HG03196 (cell line): Measurements from ENCODE around the gene ABHD1.
"Not testable (repeated sequence)": the region's sequence is repeated elsewhere in the genome, so short reads cannot be mapped to it uniquely, and the experiment has no call there.

ENCODE experiments used
- ATAC-seq: cut with Tn5 transposase; IDR thresholded peaks from one replicate; pipeline ENCODE4 v1.9.1; 2021; ENCODE audit not compliant: unreplicated experiment

Gene ABHD1

DNA sequence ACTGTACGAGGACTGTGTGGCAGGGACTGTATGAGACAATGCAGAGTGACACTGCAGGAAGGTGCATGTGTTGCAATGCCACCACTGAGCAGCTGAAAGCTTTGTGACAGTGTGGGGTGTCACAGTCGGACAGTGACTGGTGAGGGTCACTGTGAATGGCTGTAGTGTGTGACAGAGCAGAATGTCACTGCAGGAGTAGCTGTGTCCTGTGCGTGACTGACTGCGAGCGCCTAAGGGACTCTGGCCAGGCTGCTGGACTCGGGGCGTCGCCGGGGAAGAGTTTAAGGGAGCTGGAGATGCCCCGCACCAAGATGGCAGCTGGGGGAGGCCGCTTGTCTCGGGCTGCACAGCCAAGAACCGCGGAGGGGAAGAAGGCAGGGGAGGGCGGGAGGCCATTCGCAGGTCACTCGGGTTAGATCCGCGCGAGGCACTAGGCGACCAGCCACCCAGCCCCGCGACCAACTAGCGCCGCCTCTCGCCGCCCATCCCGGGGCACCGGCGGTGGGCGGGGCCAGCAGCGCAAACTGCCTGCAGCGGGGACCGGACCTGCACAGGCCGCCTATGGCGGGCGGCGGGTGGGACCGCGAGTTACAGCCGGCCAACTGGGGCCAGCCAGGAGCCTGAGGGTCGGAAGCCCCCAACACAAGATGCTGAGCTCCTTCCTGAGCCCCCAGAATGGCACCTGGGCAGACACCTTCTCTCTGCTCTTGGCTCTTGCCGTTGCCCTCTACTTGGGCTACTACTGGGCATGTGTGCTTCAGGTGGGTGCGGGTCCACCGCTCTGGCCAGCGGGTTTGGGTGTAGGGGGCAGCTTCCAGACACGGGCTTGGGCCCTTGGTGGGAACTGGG lies at the start of gene ABHD1:
TSS of gene ABHD1 (plus strand) at position 514 of the 849 bp plus-strand sequence. CDS start at position 648, 134 bp downstream.
- ATAC-seq, result no peak

DNA sequence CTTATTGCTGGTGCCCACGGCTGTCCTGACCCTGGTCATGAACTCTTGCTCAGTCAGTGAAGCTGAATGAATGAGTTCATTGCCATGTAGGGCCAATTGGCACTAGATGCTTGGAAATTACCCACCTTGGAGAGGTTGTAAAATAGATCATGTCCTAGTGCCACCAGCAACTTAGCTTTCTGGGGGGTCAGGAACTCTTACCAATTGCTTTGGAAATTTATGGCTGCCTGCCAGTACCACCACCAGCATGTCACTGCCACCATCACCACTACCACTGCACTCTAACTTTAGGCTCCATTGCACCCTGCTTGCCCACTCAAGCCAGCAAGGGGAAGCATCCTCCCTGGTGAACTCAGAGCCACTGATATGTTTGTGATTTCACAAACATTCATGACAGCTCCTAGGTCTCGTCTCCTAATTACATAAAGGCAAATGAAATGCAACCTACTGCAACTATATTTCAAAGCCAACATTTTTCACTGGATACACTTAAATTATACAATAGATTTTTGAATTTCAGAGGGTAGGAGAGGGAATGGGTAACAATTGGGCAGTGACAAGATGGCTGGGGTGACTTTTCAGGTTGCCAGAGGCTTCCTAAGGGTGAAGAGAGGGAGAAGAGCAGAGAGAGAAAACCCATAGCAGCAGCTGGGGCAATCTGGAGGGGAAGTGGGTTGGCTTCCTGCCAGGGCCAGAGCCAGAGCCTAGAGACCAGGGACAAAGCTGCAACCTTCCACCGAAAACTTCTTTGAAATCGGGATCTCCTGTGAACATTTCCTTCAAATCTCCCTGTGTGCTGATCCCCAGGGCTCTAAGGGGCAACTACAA lies 48.7 kb upstream of the ABHD1 start:
- no peak for ATAC-seq

DNA sequence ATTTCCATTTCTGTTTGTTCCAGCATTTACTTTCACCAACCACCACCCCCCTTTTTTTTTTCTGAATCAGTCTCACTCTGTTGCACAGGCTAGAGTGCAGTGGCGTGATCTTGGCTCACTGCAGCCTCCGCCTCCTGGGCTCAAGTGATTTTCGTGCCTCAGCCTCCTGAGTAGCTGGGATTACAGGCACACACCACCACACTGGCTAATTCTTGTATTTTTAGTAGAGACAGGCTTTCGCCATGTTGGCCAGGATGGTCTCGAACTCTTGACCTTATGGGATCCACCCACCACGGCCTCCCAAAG lies 48.1 kb upstream of the ABHD1 start:
- not testable (repeated sequence) for ATAC-seq

DNA sequence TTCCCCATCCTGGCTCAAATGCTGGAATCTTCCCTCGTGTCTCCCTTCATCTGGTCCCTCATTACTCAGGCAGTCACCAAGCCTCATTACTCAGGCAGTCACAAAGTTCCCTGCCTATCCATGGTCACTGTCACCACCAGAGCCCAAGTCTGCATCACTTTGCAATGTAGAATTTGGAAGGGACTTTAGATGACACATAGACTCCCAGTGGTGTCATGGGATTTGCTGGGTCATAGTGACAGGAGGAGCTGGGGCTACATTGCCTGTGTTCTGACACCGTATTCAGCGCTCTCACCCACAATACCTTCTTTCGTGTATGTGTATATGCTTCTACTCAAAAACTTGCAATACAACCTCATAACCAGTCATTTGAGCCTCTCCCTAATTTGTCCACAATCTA lies 47.3 kb upstream of the ABHD1 start:
- no peak for ATAC-seq

DNA sequence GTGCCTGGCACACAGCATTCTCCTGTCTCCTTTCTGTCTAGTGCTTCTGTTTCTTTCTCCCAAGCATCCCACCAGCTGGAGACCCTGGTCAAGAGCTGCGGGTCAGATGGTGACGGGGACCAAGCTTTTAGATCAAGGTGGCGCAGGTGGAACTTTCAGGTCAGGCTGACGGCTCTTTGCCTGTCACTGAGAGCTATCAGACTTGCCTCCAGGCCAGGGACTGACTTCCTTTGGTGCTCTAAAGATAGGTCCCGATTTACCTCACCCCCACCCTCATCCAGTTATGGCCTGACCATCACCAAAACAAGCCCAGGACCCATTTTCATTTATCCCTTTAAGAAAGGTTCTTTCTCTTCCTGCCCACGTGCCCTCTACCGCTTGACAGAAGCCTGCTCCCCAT lies 46.4 kb upstream of the ABHD1 start:
- ATAC-seq, result no peak

DNA sequence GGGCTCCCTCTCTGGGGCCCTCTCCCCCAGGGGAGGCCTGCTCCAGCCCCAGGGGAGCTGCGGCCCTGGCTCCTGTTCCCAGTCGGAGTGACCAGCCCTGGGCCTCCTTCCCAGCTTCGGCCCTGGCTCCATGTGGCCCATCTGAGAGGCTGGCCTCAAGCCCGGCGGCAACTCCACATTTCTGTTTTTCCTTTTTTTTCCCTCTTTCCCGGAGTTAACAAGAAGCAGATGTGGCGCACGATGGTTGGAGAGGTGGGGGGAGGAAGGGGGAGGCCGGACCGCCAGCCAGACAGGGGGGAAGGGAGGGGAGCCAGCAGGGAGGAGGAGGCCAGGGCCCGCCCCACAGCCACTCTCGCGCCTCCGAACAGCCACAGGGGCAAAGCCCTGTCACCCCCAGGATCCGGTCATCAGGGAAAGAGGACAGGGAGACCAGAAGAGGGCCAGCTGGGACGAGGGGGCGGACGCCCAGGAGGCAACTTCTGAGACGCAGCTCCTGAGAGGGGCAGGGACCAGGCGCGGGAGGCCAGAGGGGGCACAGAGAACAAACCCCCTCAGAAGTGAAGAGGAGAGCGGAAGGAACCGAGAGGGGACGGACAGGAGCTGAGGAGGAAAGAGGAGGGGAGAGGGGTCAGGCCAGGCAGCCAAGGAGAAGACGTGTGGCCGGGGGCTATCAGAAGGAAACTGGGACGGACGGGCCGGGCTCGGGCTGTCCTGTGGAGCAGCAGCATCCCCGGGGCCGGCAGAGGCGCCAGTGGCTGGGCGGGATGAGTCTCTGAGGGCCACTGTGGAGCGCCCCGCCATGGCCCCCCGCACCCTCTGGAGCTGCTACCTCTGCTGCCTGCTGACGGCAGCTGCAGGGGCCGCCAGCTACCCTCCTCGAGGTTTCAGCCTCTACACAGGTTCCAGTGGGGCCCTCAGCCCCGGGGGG lies 45.1 kb upstream of the ABHD1 start, which contains the start of gene EMILIN1:
TSS of gene EMILIN1 (plus strand) at position 349 of the 928 bp plus-strand sequence. CDS start at position 800, 451 bp downstream.
- ATAC-seq, result no peak

DNA sequence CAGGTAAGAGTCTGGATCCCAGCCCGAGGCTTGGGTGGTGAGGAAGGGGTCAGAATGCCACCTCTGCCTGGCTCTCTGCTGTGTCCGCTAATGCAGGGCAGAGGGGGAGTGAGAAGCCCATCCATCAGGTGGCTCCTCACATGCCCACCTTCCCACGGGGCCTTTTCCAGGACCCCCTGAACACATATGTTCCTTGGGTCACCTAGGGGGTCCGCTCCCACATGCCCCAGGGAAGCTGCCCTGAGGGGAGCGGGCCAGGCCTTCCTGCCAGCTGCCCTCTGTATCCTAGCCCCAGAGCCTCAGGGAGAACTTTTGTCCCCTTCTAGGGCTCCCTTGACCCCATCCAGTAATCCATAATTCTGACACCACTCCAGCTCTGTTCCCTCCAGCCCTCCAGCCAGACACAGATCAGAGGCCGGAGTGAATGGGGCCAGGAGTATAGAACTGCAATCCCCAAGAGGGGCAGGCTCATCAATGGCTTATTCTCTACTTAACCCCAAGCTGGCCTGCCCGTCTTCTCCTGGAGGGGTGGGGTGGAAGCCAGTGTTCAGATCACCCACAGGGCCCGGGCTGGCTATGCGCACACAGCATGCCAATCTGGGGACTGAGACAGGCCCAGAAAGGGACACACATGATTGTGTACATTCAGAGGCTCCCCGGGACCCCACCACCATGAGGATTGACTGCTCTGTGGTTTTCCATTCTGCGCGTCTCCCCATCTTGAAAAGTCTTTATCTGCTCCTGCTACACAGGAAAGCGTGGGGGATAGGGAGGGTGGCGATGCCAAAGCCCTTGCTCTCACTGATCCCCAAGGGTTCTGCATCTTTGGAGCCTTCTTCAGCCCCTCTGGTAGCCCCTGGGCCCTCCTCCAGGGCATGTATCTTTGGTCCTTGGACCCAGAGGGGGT lies 44.1 kb upstream of the ABHD1 start:
- ATAC-seq, result no peak

DNA sequence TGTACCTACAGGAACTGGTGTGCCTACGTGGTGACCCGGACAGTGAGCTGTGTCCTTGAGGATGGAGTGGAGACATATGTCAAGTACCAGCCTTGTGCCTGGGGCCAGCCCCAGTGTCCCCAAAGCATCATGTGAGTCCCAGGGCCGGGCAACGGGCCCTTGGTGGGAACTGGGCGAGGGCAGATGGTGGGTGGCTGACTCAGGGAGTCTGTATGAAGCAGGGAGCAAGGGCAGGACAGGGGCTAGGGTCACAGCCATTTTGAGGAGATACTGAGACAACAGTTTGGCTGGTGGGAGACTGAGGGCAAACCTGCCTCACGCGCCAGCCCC lies 43.5 kb upstream of the ABHD1 start:
- no peak for ATAC-seq

DNA sequence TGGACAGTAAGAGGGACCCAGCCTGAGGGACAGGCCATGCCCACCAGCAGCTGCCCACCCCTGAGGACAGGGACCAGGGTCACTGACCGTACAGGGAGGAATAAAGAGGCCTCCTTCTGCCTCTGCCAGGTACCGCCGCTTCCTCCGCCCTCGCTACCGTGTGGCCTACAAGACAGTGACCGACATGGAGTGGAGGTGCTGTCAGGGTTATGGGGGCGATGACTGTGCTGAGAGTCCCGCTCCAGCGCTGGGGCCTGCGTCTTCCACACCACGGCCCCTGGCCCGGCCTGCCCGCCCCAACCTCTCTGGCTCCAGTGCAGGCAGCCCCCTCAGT lies 43.0 kb upstream of the ABHD1 start:
- no peak for ATAC-seq

DNA sequence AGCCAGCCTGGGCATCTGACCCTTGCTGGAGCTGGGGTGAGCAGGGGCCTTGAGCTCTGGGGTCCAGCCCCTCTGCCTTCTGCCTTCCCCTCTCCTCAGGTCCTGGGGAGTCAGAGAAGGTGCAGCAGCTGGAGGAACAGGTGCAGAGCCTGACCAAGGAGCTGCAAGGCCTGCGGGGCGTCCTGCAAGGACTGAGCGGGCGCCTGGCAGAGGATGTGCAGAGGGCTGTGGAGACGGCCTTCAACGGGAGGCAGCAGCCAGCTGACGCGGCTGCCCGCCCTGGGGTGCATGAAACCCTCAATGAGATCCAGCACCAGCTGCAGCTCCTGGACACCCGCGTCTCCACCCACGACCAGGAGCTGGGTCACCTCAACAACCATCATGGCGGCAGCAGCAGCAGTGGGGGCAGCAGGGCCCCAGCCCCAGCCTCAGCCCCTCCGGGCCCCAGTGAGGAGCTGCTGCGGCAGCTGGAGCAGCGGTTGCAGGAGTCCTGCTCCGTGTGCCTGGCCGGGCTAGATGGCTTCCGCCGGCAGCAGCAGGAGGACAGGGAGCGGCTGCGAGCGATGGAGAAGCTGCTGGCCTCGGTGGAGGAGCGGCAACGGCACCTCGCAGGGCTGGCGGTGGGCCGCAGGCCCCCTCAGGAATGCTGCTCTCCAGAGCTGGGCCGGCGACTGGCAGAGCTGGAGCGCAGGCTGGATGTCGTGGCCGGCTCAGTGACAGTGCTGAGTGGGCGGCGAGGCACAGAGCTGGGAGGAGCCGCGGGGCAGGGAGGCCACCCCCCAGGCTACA lies 41.4 kb upstream of the ABHD1 start:
- ATAC-seq, result no peak

DNA sequence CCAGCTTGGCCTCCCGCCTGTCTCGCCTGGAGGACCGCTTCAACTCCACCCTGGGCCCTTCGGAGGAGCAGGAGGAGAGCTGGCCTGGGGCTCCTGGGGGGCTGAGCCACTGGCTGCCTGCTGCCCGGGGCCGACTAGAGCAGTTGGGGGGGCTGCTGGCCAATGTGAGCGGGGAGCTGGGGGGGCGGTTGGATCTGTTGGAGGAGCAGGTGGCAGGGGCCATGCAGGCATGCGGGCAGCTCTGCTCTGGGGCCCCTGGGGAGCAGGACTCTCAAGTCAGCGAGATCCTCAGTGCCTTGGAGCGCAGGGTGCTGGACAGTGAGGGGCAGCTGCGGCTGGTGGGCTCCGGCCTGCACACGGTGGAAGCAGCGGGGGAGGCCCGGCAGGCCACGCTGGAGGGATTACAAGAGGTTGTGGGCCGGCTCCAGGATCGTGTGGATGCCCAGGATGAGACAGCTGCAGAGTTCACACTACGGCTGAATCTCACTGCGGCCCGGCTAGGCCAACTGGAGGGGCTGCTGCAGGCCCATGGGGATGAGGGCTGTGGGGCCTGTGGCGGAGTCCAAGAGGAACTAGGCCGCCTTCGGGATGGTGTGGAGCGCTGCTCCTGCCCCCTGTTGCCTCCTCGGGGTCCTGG lies 40.7 kb upstream of the ABHD1 start:
- no peak for ATAC-seq

DNA sequence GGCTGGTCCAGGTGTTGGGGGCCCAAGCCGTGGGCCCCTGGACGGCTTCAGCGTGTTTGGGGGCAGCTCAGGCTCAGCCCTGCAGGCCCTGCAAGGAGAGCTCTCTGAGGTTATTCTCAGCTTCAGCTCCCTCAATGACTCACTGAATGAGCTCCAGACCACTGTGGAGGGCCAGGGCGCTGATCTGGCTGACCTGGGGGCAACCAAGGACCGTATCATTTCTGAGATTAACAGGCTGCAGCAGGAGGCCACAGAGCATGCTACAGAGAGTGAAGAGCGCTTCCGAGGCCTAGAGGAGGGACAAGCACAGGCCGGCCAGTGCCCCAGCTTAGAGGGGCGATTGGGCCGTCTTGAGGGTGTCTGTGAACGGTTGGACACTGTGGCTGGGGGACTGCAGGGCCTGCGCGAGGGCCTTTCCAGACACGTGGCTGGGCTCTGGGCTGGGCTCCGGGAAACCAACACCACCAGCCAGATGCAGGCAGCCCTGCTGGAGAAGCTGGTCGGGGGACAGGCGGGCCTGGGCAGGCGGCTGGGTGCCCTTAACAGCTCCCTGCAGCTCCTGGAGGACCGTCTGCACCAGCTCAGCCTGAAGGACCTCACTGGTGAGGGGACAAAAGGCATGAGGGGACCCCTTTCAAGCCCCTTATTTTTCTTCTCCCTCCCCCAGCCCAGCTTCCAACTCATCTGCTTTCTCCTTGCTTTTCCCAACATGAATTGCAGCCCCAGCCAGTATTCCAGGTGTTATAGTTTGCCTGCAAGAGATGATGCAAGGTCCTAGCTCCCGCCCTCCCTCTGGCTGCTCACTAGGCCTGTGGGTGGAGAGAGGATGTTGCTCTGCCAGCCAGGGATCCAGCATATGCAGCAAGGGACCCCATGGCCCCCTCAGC lies 40.0 kb upstream of the ABHD1 start:
- no peak for ATAC-seq

DNA sequence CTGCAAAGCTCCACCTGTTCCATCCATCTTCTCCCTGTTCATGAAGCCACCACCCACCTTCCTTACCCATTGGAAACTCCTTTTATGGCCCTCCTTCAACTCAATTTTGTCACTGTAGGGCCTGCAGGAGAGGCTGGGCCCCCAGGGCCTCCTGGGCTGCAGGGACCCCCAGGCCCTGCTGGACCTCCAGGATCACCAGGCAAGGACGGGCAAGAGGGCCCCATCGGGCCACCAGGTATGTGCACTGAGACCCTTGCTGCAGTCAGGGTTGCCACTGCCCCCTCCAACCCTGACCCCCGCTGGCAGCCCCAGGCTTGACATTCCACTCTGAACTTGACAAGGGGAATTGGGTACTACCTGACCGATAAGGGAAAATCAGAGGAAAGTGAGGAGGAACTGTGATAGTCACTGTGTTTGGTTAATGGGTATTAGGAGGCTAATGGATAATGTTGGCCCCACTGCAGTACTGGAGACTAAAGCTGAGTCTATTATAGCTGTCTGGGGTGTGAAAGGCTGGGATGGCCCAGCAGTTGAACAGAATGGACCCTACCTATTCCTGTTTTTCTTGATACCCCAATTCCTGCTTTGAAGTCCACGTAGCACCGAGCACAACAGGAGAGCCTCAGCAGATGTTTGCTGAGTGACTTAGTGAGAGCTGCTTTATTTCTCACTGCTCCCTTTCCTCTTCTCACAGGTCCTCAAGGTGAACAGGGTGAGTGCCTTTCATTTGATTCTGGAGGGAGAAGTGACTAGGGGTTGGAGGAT lies 39.1 kb upstream of the ABHD1 start:
- no peak for ATAC-seq

DNA sequence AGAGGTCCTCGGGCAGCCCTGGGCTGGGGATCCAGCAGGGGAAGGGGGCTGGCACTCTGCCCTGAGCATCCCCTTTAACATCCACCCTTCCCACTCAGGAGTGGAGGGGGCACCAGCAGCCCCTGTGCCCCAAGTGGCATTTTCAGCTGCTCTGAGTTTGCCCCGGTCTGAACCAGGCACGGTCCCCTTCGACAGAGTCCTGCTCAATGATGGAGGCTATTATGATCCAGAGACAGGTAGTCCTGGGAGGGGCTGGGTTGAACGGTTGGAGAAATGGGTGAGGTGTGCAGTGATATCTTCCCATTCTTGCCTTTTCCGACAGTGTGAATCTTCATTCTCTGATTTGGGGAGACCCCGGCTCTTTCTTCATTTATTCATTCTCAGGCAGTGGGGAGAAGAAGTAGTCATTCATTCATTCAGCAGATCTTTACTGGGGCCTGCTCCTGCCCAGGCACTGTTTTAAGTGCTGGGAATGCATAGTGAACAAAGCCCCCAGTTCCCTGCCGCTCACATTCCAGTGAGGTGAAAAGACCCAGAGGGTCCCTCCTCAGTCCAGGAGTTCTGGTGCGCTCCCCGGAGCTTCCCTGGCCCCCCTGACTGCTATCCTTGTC lies 38.4 kb upstream of the ABHD1 start:
- ATAC-seq, result no peak

DNA sequence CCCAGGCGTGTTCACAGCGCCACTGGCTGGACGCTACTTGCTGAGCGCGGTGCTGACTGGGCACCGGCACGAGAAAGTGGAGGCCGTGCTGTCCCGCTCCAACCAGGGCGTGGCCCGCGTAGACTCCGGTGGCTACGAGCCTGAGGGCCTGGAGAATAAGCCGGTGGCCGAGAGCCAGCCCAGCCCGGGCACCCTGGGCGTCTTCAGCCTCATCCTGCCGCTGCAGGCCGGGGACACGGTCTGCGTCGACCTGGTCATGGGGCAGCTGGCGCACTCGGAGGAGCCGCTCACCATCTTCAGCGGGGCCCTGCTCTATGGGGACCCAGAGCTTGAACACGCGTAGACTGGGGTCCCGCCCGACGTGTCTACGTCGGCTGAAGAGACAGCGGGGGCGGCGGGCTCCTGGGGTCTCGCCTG lies 37.9 kb upstream of the ABHD1 start:
- ATAC-seq, result no peak

DNA sequence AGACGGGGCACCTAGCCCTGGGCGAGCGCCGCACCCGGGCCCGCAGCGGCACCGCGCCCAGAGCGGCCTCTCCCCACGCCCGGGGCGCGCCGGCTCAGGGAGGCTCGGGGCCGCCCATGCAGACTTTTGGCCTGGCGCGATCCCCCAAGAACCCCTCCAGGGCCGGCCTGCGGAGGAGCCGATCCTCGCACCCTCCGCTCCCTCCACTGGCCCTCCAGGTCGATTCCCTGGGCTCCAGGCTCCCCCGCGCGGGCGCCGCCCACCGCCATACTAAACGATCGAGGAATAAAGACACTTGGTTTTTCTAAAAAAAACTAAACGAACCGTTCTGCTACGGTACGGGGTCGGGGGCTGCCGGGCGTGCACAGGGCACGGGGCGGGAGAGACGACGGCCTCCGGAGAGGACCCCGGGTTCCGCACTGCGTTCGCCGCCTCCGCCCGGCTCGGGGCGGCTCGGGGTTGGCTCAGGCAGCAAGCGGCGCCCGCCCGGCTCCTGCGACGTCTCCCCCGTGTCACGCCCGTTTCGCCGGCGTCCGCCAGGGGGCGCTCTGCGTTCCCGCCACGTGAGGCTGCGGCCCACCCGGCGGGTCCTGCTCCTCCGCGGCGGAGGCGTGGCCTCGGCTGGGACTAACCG lies 37.4 kb upstream of the ABHD1 start:
- ATAC-seq, result peak; percentile 79
